K562 (cell line): ENCODE data around the gene DTYMK. TPM values are rescaled to one million over a fixed set of nuclear protein-coding genes. Genes with fewer than 3 reads are reported as not detected.

Experiments
- ATAC-seq: fragments of 200-7000 bp; cut with Tn5 transposase; 3 replicates; pipeline ENCODE4 v1.9.1; 2020; ENCODE audit warnings: moderate library complexity
- BruUV-seq: library from RNA; stranded (reverse); fragments of 400-500 nt; replicated peaks from 2 replicates; lab custom pipeline; 2021; lab: Mats Ljungman, UMichigan
- CTCF ChIA-PET: fragments of 300-600 bp; formaldehyde crosslinking; extraction: SDS; loops from one replicate; lab custom pipeline; 2021; ENCODE audit warnings: low intra/inter-chr PET ratio; lab: Yijun Ruan, JAX
- POLR2A ChIA-PET: fragments of 300-600, 350-650 bp; sonication (Branson Sonifier 250); formaldehyde crosslinking; extraction: SDS; loops from one replicate; lab custom pipeline; 2021; ENCODE audit warnings: antibody characterized with exemption, inconsistent platforms; lab: Yijun Ruan, JAX
- DNase-seq, 4 experiments: peaks; one replicate each; pipeline versions ENCODE4 v3.0.0 to v3.0.0-alpha.2; 2011 to 2018; ENCODE audit warnings: low spot score in 3 of 4, mixed read lengths in 3 of 4; ENCODE audit errors: extremely low read depth in 1 of 4
- FAIRE-seq: peaks from 2 replicates; lab custom pipeline; 2011; peaks lifted over from hg19 to GRCh38; lab: Jason Lieb, UNC
- H2AFZ ChIP-seq: 2 replicates; pipeline ENCODE4 v1.6.0; 2011; ENCODE audit warnings: low read depth, low read length, control low read depth, inconsistent platforms
- H3K27ac ChIP-seq: fragments of 200-600 bp; 3 replicates; pipeline ENCODE4 v1.8.0; 2011; ENCODE audit warnings: low read depth, mild to moderate bottlenecking, control low read depth, inconsistent platforms, low read length, moderate library complexity, mixed read lengths; ENCODE audit errors: extremely low read depth
- H3K27me3 ChIP-seq, 2 experiments: fragments of 300-600 bp in 1 of 2; 2 replicates in 1 of 2; 3 replicates in 1 of 2; pipeline versions ENCODE4 v1.6.0 to v1.8.0; 2011; ENCODE audit warnings: inconsistent platforms in 2 of 2, low read length in 2 of 2, mild to moderate bottlenecking in 1 of 2, mixed read lengths in 1 of 2, moderate library complexity in 1 of 2; ENCODE audit not compliant: control insufficient read depth in 2 of 2, insufficient read depth in 2 of 2
- H3K36me3 ChIP-seq: fragments of 300-600 bp; 3 replicates; pipeline ENCODE4 v1.8.0; 2011; ENCODE audit warnings: mild to moderate bottlenecking, low read length, inconsistent platforms; ENCODE audit not compliant: control insufficient read depth, insufficient read depth
- H3K4me1 ChIP-seq, 2 experiments: fragments of 200-600 bp in 1 of 2; replicated peaks in 1 of 2; 2 replicates in 1 of 2; 3 replicates in 1 of 2; pipeline versions ENCODE4 v1.5.1 to v1.8.0; 2011; ENCODE audit warnings: inconsistent platforms in 2 of 2, low read length in 2 of 2, mild to moderate bottlenecking in 1 of 2, mixed read lengths in 1 of 2, moderate library complexity in 1 of 2; ENCODE audit not compliant: control insufficient read depth in 2 of 2, insufficient read depth in 2 of 2
- H3K4me2 ChIP-seq: 2 replicates; pipeline ENCODE4 v1.6.1; 2011; ENCODE audit warnings: low read length, control low read depth, inconsistent platforms, mixed read lengths; ENCODE audit not compliant: insufficient read depth
- H3K4me3 ChIP-seq: fragments of 200-600 bp; sonication (generic), shearing (Covaris generic); 2 replicates; pipeline ENCODE4 v1.5.1; 2016; ENCODE audit warnings: control low read depth, inconsistent platforms
- H3K79me2 ChIP-seq: fragments of 200-600 bp; 3 replicates; pipeline ENCODE4 v1.8.0; 2011; ENCODE audit warnings: low read length, inconsistent platforms; ENCODE audit not compliant: control insufficient read depth, insufficient read depth
- H3K9ac ChIP-seq, 2 experiments: 2 replicates each; pipeline versions ENCODE4 v1.6.0 to v1.6.1; 2011; ENCODE audit warnings: low read depth in 2 of 2, low read length in 2 of 2, control low read depth in 1 of 2, inconsistent platforms in 1 of 2, mild to moderate bottlenecking in 1 of 2, mixed read lengths in 1 of 2; ENCODE audit not compliant: insufficient read depth in 1 of 2
- H3K9me1 ChIP-seq: one replicate; pipeline ENCODE4 v1.6.0; 2011; ENCODE audit warnings: inconsistent platforms, mild to moderate bottlenecking, low read length, moderate library complexity; ENCODE audit not compliant: control insufficient read depth, insufficient read depth
- H3K9me3 ChIP-seq: replicated peaks from 2 replicates; pipeline ENCODE4 v1.5.1; 2011; ENCODE audit warnings: low read depth, low read length, inconsistent platforms; ENCODE audit not compliant: control insufficient read depth, insufficient read depth
- H4K20me1 ChIP-seq: replicated peaks from 2 replicates; pipeline ENCODE4 v1.6.1; 2011; ENCODE audit warnings: low read length, inconsistent platforms, mixed read lengths; ENCODE audit not compliant: control insufficient read depth, insufficient read depth
- SP2 ChIP-seq: IDR thresholded peaks from 2 replicates; pipeline ENCODE4 v1.6.1; 2011; ENCODE audit warnings: mild to moderate bottlenecking, low read depth, low read length, moderate library complexity; ENCODE audit not compliant: poor library complexity, severe bottlenecking; ENCODE audit errors: extremely low read depth
- SRSF9 ChIP-seq: fragments of 200-400 bp; formaldehyde crosslinking; IDR thresholded peaks from 2 replicates; pipeline ENCODE4 v1.6.1; 2017; ENCODE audit warnings: low read depth, low read length, borderline replicate concordance
- ZNF133 ChIP-seq: fragments of 250-450 bp; sonication (Bioruptor Pico); IDR thresholded peaks from 2 replicates; pipeline ENCODE4 v1.4.0; 2020; ENCODE audit warnings: mild to moderate bottlenecking
- WGBS: fragments of 100-300 bp; shearing (Covaris generic); methylation state at CpG from one replicate; pipeline ENCODE4 v1.1.6; 2016; ENCODE audit warnings: low coverage, mixed read lengths; ENCODE audit not compliant: insufficient coverage; ENCODE audit errors: missing lambda C conversion rate; 5-methylcytosine and 5-hydroxymethylcytosine counted together
- in situ Hi-C: fragments of 300-500 bp; cut with MboI; formaldehyde crosslinking; loops from 4 replicates; pipeline ENCODE4 v1.15.0; 2018; ENCODE audit warnings: inconsistent platforms, mixed read lengths
- intact Hi-C: fragments of 100-400 bp; cut with micrococcal nuclease; formaldehyde crosslinking; loops from 2 replicates; pipeline ENCODE4 v1.14.2; 2022
- polyA plus RNA-seq, 8 experiments: library from polyadenylated mRNA; depleted of rRNA in 4 of 8; stranded (reverse) in 5 of 8; unstranded in 3 of 8; fragments of >200 nt; fragmentation: Nextera tagmentation in 2 of 8; fragmentation: Illumina TruSeq in 1 of 8; extraction: Ambion mirVana in 2 of 8; extraction: Trizol in 1 of 8; gene quantifications; 2 replicates each; pipeline versions ENCODE4 v1.2.1 to v1.2.3, GENCODE V29; 2011 to 2014; ENCODE audit warnings: inconsistent platforms in 1 of 8, missing spikeins in 1 of 8
- total RNA-seq, 7 experiments: library from RNA; depleted of rRNA in 6 of 7; stranded (reverse); fragments of >200 nt in 6 of 7; fragmentation: Illumina TruSeq in 2 of 7; extraction: Trizol in 2 of 7; gene quantifications; 2 replicates each; pipeline versions ENCODE4 v1.2.1 to v1.2.3, GENCODE V29; 2011 to 2021; ENCODE audit warnings: low replicate concordance in 1 of 7
- TF ChIP-seq, protein P1 (sequence below): fragments of 150-350 bp; conservative IDR thresholded peaks from 2 replicates; pipeline ENCODE4 v1.6.1; 2014; ENCODE audit warnings: low read length
- TF ChIP-seq, protein P2 (sequence below): sonication (generic); formaldehyde crosslinking; IDR thresholded peaks from 2 replicates; pipeline ENCODE4 v1.8.0; 2022; ENCODE audit warnings: mild to moderate bottlenecking, missing genetic modification reagents
- TF ChIP-seq, protein P3 (sequence below): fragments of 450-650 bp; IDR thresholded peaks from 2 replicates; pipeline ENCODE4 v1.6.1; 2016

Gene DTYMK
- total and polyA plus RNA-seq, 9 of the 15 experiments (the other 6 are each of a cell fraction or from before 2014, with no cell fraction given): 8.2 to 85.0 (median 47.9) TPM

DNA sequence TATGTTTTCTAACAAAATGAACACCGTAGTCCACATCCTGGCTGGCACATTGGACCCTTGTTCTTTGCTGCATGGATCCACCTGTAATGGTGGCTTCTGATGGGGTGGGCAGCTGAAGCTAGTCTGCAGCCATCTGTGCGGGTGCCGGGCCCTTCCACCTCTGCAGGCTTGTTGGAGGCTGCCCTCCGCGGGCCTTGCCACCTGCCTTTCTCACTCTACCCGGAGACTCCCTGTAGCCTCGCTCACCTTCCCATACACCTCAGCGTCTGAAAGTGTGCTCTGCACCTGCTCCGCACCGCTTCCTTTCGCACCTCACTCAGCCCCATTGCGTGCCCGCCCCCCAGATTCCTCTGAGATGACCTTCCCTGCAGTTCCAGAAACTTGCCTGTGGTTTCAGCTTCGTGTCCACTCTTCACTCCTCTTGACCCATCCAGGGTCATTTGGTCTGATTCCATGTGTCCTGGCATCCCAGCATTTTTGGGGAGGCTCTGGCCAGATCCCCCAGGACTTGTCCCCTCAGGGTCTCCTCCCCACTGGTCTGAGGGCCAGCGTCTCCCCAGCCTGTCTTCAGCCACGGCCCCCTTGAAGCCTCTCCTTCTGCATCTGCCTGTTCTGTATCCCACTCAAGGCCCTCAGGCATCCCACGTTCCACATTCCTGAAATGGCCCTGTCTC is 31.0 kb downstream of the DTYMK start:
- no peak overlapping the region for H3K9ac ChIP-seq
- FAIRE-seq: no peak
- TF ChIP-seq SRSF9: no peak
- TF ChIP-seq, protein P1, sequence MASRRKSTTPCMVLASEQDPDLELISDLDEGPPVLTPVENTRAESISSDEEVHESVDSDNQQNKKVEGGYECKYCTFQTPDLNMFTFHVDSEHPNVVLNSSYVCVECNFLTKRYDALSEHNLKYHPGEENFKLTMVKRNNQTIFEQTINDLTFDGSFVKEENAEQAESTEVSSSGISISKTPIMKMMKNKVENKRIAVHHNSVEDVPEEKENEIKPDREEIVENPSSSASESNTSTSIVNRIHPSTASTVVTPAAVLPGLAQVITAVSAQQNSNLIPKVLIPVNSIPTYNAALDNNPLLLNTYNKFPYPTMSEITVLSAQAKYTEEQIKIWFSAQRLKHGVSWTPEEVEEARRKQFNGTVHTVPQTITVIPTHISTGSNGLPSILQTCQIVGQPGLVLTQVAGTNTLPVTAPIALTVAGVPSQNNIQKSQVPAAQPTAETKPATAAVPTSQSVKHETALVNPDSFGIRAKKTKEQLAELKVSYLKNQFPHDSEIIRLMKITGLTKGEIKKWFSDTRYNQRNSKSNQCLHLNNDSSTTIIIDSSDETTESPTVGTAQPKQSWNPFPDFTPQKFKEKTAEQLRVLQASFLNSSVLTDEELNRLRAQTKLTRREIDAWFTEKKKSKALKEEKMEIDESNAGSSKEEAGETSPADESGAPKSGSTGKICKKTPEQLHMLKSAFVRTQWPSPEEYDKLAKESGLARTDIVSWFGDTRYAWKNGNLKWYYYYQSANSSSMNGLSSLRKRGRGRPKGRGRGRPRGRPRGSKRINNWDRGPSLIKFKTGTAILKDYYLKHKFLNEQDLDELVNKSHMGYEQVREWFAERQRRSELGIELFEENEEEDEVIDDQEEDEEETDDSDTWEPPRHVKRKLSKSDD: no peak
- TF ChIP-seq ZNF133 (CRISPR knock-in tag): no peak
- TF ChIP-seq, protein P2, sequence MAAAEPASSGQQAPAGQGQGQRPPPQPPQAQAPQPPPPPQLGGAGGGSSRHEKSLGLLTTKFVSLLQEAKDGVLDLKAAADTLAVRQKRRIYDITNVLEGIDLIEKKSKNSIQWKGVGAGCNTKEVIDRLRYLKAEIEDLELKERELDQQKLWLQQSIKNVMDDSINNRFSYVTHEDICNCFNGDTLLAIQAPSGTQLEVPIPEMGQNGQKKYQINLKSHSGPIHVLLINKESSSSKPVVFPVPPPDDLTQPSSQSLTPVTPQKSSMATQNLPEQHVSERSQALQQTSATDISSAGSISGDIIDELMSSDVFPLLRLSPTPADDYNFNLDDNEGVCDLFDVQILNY (CRISPR knock-in tag): no peak
- no peak for TF ChIP-seq SP2
- TF ChIP-seq, protein P3, sequence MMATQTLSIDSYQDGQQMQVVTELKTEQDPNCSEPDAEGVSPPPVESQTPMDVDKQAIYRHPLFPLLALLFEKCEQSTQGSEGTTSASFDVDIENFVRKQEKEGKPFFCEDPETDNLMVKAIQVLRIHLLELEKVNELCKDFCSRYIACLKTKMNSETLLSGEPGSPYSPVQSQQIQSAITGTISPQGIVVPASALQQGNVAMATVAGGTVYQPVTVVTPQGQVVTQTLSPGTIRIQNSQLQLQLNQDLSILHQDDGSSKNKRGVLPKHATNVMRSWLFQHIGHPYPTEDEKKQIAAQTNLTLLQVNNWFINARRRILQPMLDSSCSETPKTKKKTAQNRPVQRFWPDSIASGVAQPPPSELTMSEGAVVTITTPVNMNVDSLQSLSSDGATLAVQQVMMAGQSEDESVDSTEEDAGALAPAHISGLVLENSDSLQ: no peak
- TF ChIP-seq, all 486 proteins: peak for 0
- in situ Hi-C loops: no loop called here
- Histone ChIP-seq H3K27ac (no peak overlapping the region), H3K9me1 (no peaks in the 10 kb centered on the region), H3K9me3 (no peaks in the 10 kb centered on the region), H3K4me2 (no peak overlapping the region), H3K4me1 (peaks cover 0 to 3% of the 10 kb centered on the region in 2 experiments; a peak in 2 of 5 replicates), H3K4me3 (no peak overlapping the region), H3K27me3 (no peaks in the 10 kb centered on the region), H3K36me3 (peaks cover 66% of the 10 kb centered on the region; the same call in 2 of the 3 replicates), H2AFZ (no peak overlapping the region), H4K20me1 (no peaks in the 10 kb centered on the region), H3K79me2 (no peaks in the 10 kb centered on the region)
- WGBS: 92% methylated on average over 13 of the region's 17 CpGs
- ATAC-seq (no peak), DNase-seq (no peak)
- no TSS peak for BruUV-seq
- POLR2A ChIA-PET: no interaction called here
- CTCF ChIA-PET: no interaction called here
- intact Hi-C loops: no loop called here
